SK-N-SH treated with all-trans-retinoic acid at 6 μM for 48 hours (cell line): Measurements from ENCODE around the gene ACOT7.

Source experiments
- ATAC-seq: fragments of 200-7000 bp; cut with Tn5 transposase; 3 replicates; pipeline ENCODE4 v1.9.1; 2020; ENCODE audit warnings: mild to moderate bottlenecking, moderate library complexity
- ARNTL ChIP-seq: fragments of 450-650 bp; formaldehyde crosslinking; IDR thresholded peaks from 2 replicates; pipeline ENCODE4 v1.5.0; 2020; ENCODE audit warnings: low read depth, mild to moderate bottlenecking, moderate library complexity, borderline replicate concordance
- BACH2 ChIP-seq: fragments of 250-450 bp; sonication (Bioruptor Pico); IDR thresholded peaks from 2 replicates; pipeline ENCODE4 v1.9.0; 2021; ENCODE audit warnings: mild to moderate bottlenecking, borderline replicate concordance
- CSDC2 ChIP-seq: fragments of 250-450 bp; sonication (Bioruptor Pico); IDR thresholded peaks from 2 replicates; pipeline ENCODE4 v1.5.0; 2020; ENCODE audit warnings: mild to moderate bottlenecking, moderate library complexity
- GLIS3 ChIP-seq: fragments of 250-450 bp; sonication (Bioruptor Pico); IDR thresholded peaks from 2 replicates; pipeline ENCODE4 v1.5.0; 2020; ENCODE audit warnings: mild to moderate bottlenecking, moderate library complexity
- OSR1 ChIP-seq: fragments of 250-450 bp; sonication (Bioruptor Pico); IDR thresholded peaks from 2 replicates; pipeline ENCODE4 v1.8.0; 2022; ENCODE audit warnings: moderate library complexity, mild to moderate bottlenecking, inconsistent platforms
- PPARA ChIP-seq: fragments of 250-450 bp; sonication (Bioruptor Pico); IDR thresholded peaks from 2 replicates; pipeline ENCODE4 v1.5.0; 2020; ENCODE audit warnings: mild to moderate bottlenecking, borderline replicate concordance
- RARB ChIP-seq: fragments of 250-450 bp; sonication (Bioruptor Pico); IDR thresholded peaks from 2 replicates; pipeline ENCODE4 v1.8.0; 2021; ENCODE audit warnings: mild to moderate bottlenecking, moderate library complexity
- SNAI2 ChIP-seq: fragments of 250-450 bp; sonication (Bioruptor Pico); IDR thresholded peaks from 2 replicates; pipeline ENCODE4 v1.5.0; 2020; ENCODE audit warnings: mild to moderate bottlenecking, moderate library complexity
- TCF4 ChIP-seq: fragments of 250-450 bp; sonication (Bioruptor Pico); IDR thresholded peaks from 2 replicates; pipeline ENCODE4 v1.8.0; 2021; ENCODE audit warnings: mild to moderate bottlenecking, moderate library complexity, borderline replicate concordance
- ZC3H10 ChIP-seq: fragments of 250-450 bp; sonication (Bioruptor Pico); IDR thresholded peaks from 2 replicates; pipeline ENCODE4 v1.5.1; 2021; ENCODE audit warnings: mild to moderate bottlenecking, moderate library complexity
- ZFP3 ChIP-seq: fragments of 250-450 bp; sonication (Bioruptor Pico); IDR thresholded peaks from 2 replicates; pipeline ENCODE4 v1.5.0; 2020; ENCODE audit warnings: mild to moderate bottlenecking, moderate library complexity
- ZNF565 ChIP-seq: fragments of 450-650 bp; formaldehyde crosslinking; conservative IDR thresholded peaks from 2 replicates; pipeline ENCODE4 v1.5.0; 2020; ENCODE audit warnings: low read depth, mild to moderate bottlenecking, moderate library complexity
- ZNF70 ChIP-seq: fragments of 450-650 bp; formaldehyde crosslinking; IDR thresholded peaks from 2 replicates; pipeline ENCODE4 v1.5.0; 2020; ENCODE audit warnings: mild to moderate bottlenecking, moderate library complexity
- ZNF8 ChIP-seq: fragments of 450-650 bp; formaldehyde crosslinking; IDR thresholded peaks from 2 replicates; pipeline ENCODE4 v1.5.0; 2020; ENCODE audit warnings: mild to moderate bottlenecking, moderate library complexity
- TF ChIP-seq, protein P1 (sequence below): fragments of 250-450 bp; sonication (Bioruptor Pico); IDR thresholded peaks from 2 replicates; pipeline ENCODE4 v1.5.0; 2020; ENCODE audit warnings: mild to moderate bottlenecking, moderate library complexity
- TF ChIP-seq, protein P2 (sequence below): fragments of 250-450 bp; sonication (Bioruptor Pico); IDR thresholded peaks from 2 replicates; pipeline ENCODE4 v1.5.1; 2020; ENCODE audit warnings: low read depth, mild to moderate bottlenecking, moderate library complexity
- TF ChIP-seq, protein P3 (sequence below): fragments of 250-450 bp; sonication (Bioruptor Pico); IDR thresholded peaks from 2 replicates; pipeline ENCODE4 v1.5.1; 2021; ENCODE audit warnings: mild to moderate bottlenecking, moderate library complexity
- TF ChIP-seq, protein P4 (sequence below): fragments of 250-450 bp; sonication (Bioruptor Pico); IDR thresholded peaks from 2 replicates; pipeline ENCODE4 v1.8.0; 2020; ENCODE audit warnings: mild to moderate bottlenecking, moderate library complexity, borderline replicate concordance

The ACOT7 gene

DNA sequence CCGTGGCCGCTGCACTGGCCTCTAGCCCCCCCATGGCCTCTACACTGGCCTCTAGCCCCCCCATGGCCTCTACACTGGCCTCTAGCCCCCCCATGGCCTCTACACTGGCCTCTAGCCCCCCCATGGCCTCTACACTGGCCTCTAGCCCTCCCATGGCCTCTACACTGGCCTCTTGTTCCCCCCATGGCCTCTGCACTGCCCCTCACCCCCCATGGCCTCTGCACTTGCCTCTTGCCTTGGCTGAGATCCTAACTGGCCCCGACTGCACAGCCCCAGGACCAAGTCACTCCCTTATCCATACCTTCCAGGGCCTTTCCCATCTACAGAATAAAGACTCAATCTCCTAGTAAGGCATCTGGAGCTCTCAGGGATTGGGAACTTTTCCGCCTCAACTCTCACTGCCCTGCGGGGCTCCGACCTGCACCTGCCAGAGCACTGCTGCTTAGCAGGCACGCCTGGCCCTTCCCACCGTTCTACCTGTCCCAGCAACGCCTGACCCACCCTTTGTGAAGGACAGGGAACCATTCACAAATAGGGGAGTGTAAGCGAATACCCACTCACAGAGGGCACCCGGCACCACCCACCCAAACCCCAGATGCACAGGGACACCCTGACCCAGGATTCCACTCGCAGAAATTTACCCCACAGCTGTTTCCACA, 38.8 kb downstream of the ACOT7 start:
- TF ChIP-seq ZNF70 (CRISPR knock-in tag), result no peak
- TF ChIP-seq CSDC2 (CRISPR knock-in tag), result no peak
- TF ChIP-seq GLIS3 (CRISPR knock-in tag), result no peak
- no peak for TF ChIP-seq SNAI2 (CRISPR knock-in tag)
- no peak for TF ChIP-seq RARB (CRISPR knock-in tag)
- TF ChIP-seq ZNF565 (CRISPR knock-in tag), result no peak
- no peak for TF ChIP-seq ZFP3
- TF ChIP-seq PPARA, result no peak
- TF ChIP-seq ZC3H10 (CRISPR knock-in tag), result no peak
- no peak for TF ChIP-seq OSR1 (CRISPR knock-in tag)
- TF ChIP-seq, protein P1, sequence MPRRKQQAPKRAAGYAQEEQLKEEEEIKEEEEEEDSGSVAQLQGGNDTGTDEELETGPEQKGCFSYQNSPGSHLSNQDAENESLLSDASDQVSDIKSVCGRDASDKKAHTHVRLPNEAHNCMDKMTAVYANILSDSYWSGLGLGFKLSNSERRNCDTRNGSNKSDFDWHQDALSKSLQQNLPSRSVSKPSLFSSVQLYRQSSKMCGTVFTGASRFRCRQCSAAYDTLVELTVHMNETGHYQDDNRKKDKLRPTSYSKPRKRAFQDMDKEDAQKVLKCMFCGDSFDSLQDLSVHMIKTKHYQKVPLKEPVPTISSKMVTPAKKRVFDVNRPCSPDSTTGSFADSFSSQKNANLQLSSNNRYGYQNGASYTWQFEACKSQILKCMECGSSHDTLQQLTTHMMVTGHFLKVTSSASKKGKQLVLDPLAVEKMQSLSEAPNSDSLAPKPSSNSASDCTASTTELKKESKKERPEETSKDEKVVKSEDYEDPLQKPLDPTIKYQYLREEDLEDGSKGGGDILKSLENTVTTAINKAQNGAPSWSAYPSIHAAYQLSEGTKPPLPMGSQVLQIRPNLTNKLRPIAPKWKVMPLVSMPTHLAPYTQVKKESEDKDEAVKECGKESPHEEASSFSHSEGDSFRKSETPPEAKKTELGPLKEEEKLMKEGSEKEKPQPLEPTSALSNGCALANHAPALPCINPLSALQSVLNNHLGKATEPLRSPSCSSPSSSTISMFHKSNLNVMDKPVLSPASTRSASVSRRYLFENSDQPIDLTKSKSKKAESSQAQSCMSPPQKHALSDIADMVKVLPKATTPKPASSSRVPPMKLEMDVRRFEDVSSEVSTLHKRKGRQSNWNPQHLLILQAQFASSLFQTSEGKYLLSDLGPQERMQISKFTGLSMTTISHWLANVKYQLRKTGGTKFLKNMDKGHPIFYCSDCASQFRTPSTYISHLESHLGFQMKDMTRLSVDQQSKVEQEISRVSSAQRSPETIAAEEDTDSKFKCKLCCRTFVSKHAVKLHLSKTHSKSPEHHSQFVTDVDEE (CRISPR knock-in tag), result no peak
- no peak for TF ChIP-seq BACH2
- no peak for ATAC-seq

DNA sequence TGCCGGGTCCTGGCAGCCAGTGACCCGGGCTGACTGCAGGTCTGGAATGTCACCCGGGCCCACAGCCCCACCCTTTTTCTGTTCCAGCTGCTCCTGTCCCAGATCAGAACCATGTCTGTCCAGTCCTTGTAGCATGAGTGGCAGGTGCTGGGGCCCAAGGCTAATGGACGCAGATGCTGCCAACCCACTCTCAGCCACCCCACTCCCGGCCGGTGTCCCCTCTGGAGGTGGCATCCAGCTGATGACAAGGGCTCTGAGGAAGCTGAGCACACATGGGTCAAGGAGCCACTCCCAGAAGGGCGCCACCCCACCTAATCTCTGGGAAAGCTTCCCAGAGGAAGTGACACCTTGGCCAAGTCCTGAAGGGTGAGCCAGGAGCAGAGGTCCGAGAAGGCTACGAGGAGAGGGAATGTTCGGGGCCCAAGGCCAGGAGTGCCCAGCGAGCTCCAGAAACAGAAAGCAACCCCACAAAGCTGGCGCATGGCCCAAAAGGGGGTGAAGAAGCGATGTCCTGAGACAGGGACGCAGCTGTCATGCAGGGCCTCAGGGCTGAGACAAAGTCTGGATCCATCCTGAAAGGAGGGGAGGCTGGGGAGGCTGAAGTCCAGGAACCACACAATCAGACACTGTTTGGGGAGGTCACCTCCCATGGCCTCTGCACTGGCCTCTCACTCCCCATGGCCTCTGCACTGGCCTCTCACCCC, 39.5 kb downstream of the ACOT7 start:
- no peak for TF ChIP-seq BACH2
- TF ChIP-seq PPARA, result no peak
- no peak for TF ChIP-seq ZC3H10 (CRISPR knock-in tag)
- TF ChIP-seq, protein P1 (CRISPR knock-in tag), result no peak
- TF ChIP-seq GLIS3 (CRISPR knock-in tag), result no peak
- TF ChIP-seq ZNF70 (CRISPR knock-in tag), result no peak
- no peak for TF ChIP-seq CSDC2 (CRISPR knock-in tag)
- ATAC-seq, result no peak

DNA sequence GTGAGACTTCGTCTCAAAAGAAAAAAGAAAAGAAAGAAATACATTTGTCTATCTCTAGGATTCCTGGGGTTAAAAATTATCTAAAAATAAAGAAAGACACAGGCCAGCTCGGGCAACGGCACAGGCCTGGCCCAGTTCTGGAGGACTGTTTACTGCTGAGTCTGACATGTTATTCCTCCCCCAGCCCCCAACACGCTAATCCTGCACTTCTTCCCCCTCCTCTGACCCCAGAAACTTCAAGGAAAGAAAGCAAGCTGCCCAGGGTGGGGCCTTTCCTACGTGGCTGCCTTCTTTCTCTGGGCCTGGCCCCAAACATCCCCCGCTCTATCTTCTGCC, 40.0 kb downstream of the ACOT7 start:
- ATAC-seq, result no peak
- TF ChIP-seq ZNF8 (CRISPR knock-in tag) (no peak), ARNTL (CRISPR knock-in tag) (no peak), ZFP3 (no peak), SNAI2 (CRISPR knock-in tag) (no peak), RARB (CRISPR knock-in tag) (no peak), TCF4 (CRISPR knock-in tag) (no peak), BACH2 (no peak), GLIS3 (CRISPR knock-in tag) (no peak), PPARA (no peak), CSDC2 (CRISPR knock-in tag) (no peak)
- TF ChIP-seq, protein P2, sequence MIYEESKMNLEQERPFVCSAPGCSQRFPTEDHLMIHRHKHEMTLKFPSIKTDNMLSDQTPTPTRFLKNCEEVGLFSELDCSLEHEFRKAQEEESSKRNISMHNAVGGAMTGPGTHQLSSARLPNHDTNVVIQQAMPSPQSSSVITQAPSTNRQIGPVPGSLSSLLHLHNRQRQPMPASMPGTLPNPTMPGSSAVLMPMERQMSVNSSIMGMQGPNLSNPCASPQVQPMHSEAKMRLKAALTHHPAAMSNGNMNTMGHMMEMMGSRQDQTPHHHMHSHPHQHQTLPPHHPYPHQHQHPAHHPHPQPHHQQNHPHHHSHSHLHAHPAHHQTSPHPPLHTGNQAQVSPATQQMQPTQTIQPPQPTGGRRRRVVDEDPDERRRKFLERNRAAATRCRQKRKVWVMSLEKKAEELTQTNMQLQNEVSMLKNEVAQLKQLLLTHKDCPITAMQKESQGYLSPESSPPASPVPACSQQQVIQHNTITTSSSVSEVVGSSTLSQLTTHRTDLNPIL (CRISPR knock-in tag), result no peak
- TF ChIP-seq, protein P3, sequence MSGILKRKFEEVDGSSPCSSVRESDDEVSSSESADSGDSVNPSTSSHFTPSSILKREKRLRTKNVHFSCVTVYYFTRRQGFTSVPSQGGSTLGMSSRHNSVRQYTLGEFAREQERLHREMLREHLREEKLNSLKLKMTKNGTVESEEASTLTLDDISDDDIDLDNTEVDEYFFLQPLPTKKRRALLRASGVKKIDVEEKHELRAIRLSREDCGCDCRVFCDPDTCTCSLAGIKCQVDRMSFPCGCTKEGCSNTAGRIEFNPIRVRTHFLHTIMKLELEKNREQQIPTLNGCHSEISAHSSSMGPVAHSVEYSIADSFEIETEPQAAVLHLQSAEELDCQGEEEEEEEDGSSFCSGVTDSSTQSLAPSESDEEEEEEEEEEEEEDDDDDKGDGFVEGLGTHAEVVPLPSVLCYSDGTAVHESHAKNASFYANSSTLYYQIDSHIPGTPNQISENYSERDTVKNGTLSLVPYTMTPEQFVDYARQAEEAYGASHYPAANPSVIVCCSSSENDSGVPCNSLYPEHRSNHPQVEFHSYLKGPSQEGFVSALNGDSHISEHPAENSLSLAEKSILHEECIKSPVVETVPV (CRISPR knock-in tag), result no peak
- TF ChIP-seq, protein P1 (CRISPR knock-in tag), result no peak
- TF ChIP-seq, protein P4, sequence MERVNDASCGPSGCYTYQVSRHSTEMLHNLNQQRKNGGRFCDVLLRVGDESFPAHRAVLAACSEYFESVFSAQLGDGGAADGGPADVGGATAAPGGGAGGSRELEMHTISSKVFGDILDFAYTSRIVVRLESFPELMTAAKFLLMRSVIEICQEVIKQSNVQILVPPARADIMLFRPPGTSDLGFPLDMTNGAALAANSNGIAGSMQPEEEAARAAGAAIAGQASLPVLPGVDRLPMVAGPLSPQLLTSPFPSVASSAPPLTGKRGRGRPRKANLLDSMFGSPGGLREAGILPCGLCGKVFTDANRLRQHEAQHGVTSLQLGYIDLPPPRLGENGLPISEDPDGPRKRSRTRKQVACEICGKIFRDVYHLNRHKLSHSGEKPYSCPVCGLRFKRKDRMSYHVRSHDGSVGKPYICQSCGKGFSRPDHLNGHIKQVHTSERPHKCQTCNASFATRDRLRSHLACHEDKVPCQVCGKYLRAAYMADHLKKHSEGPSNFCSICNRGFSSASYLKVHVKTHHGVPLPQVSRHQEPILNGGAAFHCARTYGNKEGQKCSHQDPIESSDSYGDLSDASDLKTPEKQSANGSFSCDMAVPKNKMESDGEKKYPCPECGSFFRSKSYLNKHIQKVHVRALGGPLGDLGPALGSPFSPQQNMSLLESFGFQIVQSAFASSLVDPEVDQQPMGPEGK, result no peak
